ENCODE data around the gene SYTL5. TPM values are rescaled to one million over a fixed set of nuclear protein-coding genes. Genes with fewer than 3 reads are reported as not detected.
A peak's percentile ranks its signal among the peaks of the same experiment; 100 is the strongest.

Gene SYTL5
- polyA plus RNA-seq, 1 experiment: 2.3 TPM

- Histone ChIP-seq H3K9me3 (ENCODE audit: control insufficient read depth, insufficient read depth, low read length) (no peaks in the 10 kb centered on the region), H3K27ac (ENCODE audit: low read depth, low read length) (no peak overlapping the region), H3K27me3 (ENCODE audit: control insufficient read depth, insufficient read depth, low read length) (no peaks in the 10 kb centered on the region), H3K4me3 (ENCODE audit: low read depth, low read length) (no peak overlapping the region)
- ChIA-PET CTCF (interaction anchor here (1.1 to 1.9 kb wide), 2 partner anchors 247 to 427 kb away, joined by 4 to 6 read pairs; no protein-coding TSS in a partner anchor), POLR2A (no interaction called here)
- TF ChIP-seq CTCF (IDR thresholded peaks at IDR 0.05; ENCODE audit: low read depth, low read length): no peak
- no peak for DNase-seq (ENCODE audit: low read depth, low spot score)
Observed at GRCh38 chrX:38172596-38172995, 166.2 kb downstream of the SYTL5 start.

DNA sequence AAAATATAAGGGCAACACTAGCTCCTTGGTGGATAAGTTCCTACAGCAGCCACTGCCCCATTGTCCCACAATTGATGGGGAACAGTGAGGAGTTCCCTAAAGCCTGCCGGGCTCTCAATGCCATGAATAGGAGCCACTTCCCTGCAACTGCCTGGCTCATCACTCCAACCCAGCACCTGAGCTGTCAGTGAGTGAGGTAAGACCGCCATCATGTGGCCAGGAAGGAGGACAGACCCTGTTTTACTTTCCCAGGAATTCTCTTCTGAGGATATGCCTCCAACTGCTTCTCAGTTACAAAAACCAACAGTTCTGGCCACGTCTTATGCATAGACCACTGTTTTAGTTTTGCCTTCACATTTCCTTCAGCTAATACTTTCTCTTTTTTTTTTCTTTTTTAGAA lies 168.8 kb downstream of the SYTL5 start:
- POLR2A ChIA-PET: no interaction called here
- peak; percentile 53 for TF ChIP-seq CTCF (IDR thresholded peaks at IDR 0.05; ENCODE audit: low read depth, low read length)
- Histone ChIP-seq H3K27ac (ENCODE audit: low read depth, low read length) (no peak overlapping the region), H3K27me3 (ENCODE audit: control insufficient read depth, insufficient read depth, low read length) (no peaks in the 10 kb centered on the region), H3K9me3 (ENCODE audit: control insufficient read depth, insufficient read depth, low read length) (no peaks in the 10 kb centered on the region), H3K4me3 (ENCODE audit: low read depth, low read length) (no peak overlapping the region)
- CTCF ChIA-PET: interaction anchor here (0.6 to 1.7 kb wide), 13 partner anchors 9 to 438 kb away, joined by 3 to 28 read pairs (median 4); no protein-coding TSS in a partner anchor
- DNase-seq (ENCODE audit: low read depth, low spot score): no peak

DNA sequence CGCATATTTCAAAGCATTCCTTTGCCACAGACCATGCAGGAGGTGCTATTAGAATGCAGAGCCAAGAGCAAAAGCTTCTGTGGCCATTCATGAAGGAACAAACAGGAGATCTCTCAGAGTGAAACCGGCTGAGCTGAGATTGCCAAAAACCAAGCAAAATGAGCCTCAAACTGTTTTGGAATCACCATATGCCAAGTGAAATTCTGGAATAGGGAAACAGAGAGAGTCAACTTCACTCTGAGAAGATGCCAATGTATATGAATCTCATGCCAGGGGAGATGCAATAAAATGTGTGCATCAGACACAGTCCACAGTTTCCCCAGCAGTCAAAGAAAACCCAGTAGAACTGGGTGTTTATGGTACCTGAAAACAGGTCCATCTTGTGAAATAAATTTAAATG lies 172.0 kb downstream of the SYTL5 start:
- no peak for DNase-seq (ENCODE audit: low read depth, low spot score)
- Histone ChIP-seq H3K9me3 (ENCODE audit: control insufficient read depth, insufficient read depth, low read length) (no peaks in the 10 kb centered on the region), H3K27ac (ENCODE audit: low read depth, low read length) (no peak overlapping the region), H3K4me3 (ENCODE audit: low read depth, low read length) (no peak overlapping the region), H3K27me3 (ENCODE audit: control insufficient read depth, insufficient read depth, low read length) (no peaks in the 10 kb centered on the region)
- TF ChIP-seq CTCF (IDR thresholded peaks at IDR 0.05; ENCODE audit: low read depth, low read length): no peak
- ChIA-PET CTCF (interaction anchor here (0.6 to 1.2 kb wide), 2 partner anchors 104 to 252 kb away, joined by 3 to 4 read pairs; no protein-coding TSS in a partner anchor), POLR2A (no interaction called here)

Small RNA genes within 50 kb of the gene (small RNA-seq; reads per million reads assigned to genes)
- gene MIR548AJ2 (ENCODE audit: insufficient read length, low read depth): not detected

Other genes with a start within 250 kb of the SYTL5 start
- gene CYBB, start 226.5 kb upstream of the SYTL5 start, polyA plus RNA-seq (2011; rRNA removed): 0.02 TPM in 1 of 2 replicates, not detected in the other
- gene DYNLT3, start 159.0 kb upstream of the SYTL5 start, polyA plus RNA-seq (2011; rRNA removed): 20.3 and 28.6 TPM in 2 replicates
- gene SRPX, start 214.3 kb downstream of the SYTL5 start, polyA plus RNA-seq (2011; rRNA removed): 49.6 and 53.5 TPM in 2 replicates